T-helper 2 cell treated with Interferon-gamma antibody and Interleukin-4, amounts not matched to agents 100 ng/mL and 5 ng/mL, for 36 hours (primary cell): ENCODE data around the gene SHROOM3. TPM values are rescaled to one million over a fixed set of nuclear protein-coding genes. Genes with fewer than 3 reads are reported as not detected.

Source experiments
- intact Hi-C: fragments of 100-400 bp; cut with micrococcal nuclease; formaldehyde crosslinking; loops from one replicate; pipeline ENCODE4 v1.15.1; 2023
- total RNA-seq: library from RNA; stranded (reverse); gene quantifications from 2 replicates; pipeline ENCODE4 v1.2.3, GENCODE V29; 2022

The SHROOM3 gene
- total RNA-seq, 1 donor from 2014 or later, result not detected

DNA sequence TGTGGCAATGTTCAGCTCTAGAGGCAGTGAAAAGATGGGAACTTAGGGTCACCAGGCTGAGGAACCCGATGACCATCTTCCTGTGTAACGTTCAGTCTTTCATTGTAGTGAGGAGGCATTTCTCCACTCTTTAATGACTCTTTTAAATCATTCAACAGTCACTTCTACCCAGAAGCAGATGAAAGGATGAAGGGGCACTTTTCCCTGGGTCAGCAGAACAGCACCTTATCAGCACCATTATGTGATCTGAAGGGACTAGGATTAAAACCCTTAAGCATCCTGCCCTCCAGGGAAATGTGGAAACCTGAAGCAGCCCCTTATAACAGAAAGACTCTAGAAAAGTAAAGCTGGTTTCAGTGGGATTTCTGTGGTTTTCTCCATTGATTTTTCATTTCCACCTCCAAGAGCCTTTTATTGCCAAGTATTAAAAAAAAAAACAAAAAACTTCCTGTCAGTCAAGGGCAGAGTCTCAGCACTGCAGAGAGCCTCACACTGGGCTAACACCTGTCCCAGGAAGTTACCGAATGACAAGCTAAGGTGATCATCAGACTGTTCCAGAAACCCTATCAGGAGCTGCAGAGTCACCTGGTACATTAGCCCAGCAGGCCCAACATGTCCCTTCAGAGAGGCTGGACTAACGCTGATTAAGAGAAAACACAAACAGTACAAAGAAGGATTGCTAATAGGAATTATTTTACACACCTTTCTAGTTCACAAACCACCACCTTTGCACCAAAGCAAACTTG lies 185.9 kb downstream of the SHROOM3 start:
- intact Hi-C loops, result no loop called here

GRCh38 chr4:76622126-76622525 lies 187.1 kb downstream of the SHROOM3 start:
- intact Hi-C loops, result no loop called here

DNA sequence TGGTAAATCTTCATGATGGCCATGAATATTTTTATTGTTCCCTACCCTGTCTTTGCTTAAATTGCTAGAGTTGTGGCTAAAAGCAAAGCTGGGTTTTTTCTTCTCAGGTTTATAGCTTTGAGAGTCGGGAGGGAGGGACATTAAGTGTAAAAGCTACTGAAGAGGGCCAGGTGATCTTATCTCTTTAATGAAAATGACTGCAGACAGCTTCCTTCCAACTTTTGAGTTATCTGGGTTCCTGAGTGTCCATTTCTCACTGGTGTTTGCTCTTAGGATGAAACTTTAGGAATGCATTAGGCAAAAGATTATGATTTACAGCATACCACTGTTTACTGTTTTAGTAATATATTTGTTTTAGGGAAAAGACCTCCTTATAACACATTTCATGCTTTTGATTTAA lies 187.7 kb downstream of the SHROOM3 start:
- intact Hi-C loops, result no loop called here

- intact Hi-C loops, result no loop called here
These were observed 188.4 kb downstream of the SHROOM3 start for GRCh38 chr4:76623217-76624045.

DNA sequence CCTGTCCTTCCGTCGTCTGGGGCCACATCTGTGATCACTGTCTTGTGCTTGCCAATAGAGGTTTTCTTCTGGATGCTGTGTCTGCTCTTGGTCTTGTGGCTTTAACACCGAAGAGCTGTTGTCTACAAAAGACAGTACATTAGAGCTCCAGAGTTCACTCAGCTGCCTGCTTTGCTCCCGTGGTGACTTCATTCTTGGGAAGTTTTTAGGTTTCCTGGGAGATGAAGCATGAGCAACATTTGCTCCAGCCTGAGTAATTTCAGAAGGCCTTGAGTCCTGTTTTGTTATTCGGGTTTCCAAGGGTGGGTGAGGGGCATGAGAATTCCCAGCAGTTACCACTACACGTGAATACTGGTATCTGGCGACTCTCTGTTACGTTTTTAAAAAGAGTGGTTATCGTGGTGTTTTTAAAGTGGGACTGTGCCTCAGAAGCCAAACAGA lies 189.2 kb downstream of the SHROOM3 start:
- intact Hi-C loops, result no loop called here

- intact Hi-C loops, result no loop called here
These were observed 190.1 kb downstream of the SHROOM3 start for GRCh38 chr4:76624931-76625715.

GRCh38 chr4:76626686-76627465 lies 191.8 kb downstream of the SHROOM3 start:
- intact Hi-C loops, result no loop called here

DNA sequence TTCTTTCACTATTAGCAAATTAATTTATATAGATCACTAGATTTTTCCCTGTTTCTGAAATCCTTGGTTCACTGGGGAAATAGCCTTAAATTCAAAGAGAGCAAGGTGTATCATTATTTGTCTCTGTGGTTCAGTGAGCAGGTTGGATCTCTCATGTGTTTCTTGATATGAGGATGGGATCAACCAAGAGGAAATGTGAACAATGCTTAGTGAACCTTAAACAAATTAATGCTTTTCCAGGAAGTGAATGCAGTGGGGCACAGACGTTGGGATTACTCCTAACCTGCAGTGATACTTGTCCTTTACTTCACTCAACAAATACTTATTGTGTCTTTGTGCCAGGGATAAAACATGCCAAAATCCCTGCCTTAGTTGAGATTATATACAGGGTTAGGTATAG lies 193.2 kb downstream of the SHROOM3 start:
- intact Hi-C loops, result no loop called here

DNA sequence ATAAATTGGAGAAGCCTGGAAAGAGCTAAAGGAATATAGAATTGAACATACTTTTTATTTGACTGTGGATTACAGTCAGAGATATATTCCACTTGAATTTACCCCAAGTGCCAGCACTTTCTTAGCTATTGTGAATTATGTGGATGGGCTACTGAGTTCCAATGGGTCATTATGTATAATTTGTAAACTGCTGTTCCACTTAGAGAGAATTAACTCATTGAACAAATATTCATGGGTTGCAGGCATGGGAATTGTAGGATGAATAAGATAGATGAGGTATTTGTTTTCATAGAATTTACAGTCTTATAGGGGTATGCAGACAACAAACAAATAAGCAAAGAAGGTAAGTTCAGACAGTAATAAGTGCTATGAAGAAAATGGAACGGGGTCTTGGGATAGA lies 195.7 kb downstream of the SHROOM3 start:
- intact Hi-C loops, result no loop called here

- intact Hi-C loops, result no loop called here
These were observed 199.2 kb downstream of the SHROOM3 start for GRCh38 chr4:76634220-76634619.

DNA sequence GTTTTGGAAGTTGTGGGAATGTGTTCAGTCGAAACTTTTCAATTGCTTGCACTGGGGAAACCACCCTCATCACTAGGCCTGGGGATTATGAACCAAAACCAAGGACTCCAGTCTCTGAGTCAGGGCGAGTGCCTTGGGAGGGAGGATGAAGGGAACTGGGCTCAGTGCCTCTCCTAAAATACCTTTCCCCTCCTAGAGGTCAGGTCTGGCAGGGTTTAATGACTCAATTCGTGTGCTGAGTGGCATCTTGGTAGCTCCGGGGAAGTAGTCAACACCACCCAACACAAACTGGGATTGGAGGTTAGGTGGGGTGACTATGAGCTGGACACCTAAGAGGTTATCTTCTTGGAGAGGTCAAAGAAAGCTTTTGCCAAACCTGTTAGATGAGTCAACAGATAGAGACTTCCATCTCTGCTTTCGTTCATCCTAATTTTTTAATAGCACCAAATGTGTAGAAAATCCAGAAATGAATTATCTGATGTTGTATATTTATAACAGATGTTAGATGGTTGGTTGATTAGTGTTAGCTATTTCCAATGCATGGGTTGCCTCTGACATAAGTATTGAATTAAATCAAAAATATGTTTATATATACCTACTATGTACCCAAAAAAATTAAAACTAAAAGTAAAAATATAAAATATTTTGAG lies 202.8 kb downstream of the SHROOM3 start:
- intact Hi-C loops, result no loop called here

- intact Hi-C loops, result no loop called here
These were observed 204.3 kb downstream of the SHROOM3 start for GRCh38 chr4:76639288-76639687.

DNA sequence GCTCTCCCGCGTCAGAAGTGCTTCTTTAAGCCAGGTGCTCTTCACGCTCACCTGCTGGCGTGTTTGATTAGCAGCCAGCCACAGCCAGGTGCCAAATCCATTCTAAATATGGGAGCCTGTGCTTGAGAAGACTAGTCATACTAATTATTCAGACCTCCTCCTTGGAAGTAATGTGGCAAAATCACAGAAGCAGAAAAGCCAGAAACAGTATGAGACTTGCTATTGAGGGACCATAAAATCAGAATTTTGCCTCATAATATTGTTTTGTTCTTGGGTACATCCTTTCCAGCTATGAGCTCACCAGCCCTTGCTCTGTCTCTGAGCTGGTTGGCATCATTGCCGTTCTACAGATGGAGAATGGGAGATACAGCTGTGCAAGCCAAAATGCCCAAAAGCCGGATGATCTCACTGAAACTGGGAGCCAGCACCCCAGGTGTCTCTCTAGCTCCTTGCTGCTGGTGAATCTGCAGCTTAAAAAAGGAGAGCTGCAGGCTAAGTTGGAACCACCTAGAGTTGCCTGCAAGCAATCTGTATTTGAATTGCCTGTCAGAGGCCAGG lies 205.4 kb downstream of the SHROOM3 start:
- intact Hi-C loops, result no loop called here

DNA sequence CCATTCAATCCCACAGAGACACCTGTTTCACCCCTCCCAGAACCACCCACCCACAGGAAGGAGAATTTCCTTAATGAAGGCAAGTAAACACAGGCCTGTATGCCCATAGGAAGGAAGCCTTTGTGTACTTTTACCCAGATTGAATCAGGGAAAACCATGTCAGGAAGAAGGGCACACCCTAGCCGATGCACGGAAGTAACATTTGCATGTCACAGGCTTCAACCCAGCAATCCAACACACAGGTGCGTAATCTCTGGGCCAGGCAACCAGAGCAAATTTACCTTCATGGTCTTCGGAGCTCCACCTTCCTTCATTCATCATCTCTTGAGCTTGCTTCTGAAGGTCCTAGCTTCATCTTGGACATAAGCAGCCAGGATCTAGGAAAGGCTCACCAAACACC lies 206.3 kb downstream of the SHROOM3 start:
- intact Hi-C loops, result no loop called here

- intact Hi-C loops, result no loop called here
These were observed 206.7 kb downstream of the SHROOM3 start for GRCh38 chr4:76641758-76642157.

- intact Hi-C loops, result no loop called here
These were observed 209.9 kb downstream of the SHROOM3 start for GRCh38 chr4:76644831-76645485.

DNA sequence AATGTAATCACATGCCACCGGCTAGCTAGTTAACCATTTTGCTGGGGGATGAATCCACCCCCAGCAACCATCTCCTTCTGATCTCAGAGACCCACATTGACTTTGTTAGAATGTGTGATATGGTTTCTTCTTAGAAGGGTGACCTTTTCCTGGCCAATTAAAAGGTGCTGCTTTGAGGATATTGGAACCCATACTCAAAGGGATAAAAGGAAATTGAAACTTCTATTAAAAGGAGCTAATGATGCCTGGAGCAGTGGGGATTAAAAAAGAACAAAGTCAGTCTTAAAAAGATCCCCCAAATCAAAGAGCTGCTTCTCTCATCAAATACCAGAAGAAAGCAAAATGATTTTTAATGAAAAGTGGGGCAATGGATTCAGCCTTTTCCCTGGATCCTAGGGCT lies 214.1 kb downstream of the SHROOM3 start:
- intact Hi-C loops, result no loop called here

DNA sequence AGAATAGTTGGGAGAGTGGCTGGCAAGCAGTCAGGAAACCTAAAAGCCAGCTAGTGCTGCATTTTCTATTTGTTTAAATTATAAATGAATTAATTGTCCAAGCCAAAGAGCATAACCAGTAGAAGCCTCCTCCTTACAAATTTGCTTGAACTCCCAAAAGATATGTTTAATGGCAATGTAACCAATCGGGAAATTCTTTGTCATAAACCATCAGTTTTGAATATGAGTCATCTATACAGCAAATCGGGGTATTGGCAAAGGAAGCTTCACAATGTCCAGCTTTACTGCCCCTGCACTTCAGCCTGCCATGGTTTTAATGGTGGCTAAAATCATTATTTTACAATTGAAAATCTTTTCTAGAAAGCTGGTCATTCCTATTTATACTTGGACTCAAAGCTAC lies 216.6 kb downstream of the SHROOM3 start:
- intact Hi-C loops, result no loop called here

DNA sequence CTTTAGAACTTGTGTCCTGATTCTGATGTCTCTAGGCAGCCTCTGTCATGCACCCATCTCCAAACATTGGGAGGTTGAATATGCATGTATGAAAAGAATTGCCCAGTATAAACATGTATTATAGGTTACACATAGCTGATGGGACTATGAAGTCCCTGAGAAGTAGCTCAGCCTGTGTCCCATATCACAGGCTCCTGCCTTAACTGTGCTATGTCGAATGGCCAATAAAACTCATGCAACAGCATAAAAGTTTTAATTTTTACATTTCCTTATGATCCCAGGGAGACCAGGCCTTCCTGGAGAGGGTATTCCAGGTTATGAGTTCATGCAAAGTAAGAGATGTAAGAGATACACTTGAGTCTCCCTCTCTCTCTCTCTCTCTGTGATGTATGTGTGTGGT lies 217.4 kb downstream of the SHROOM3 start:
- intact Hi-C loops, result no loop called here

- intact Hi-C loops, result no loop called here
These were observed 219.1 kb downstream of the SHROOM3 start for GRCh38 chr4:76654084-76654483.
